ENCODE results near the gene ABCA13.

GRCh38 chr7:48132792-48133191 lies 38.5 kb upstream of the ABCA13 start:
- TF ChIP-seq CTCF (conservative IDR thresholded peaks at IDR 0.05; ENCODE audit: low read length) (no peak), EZH2phosphoT487 (IDR thresholded peaks at IDR 0.05; ENCODE audit: borderline replicate concordance) (no peak)

Data from Loucy (cell line).